Sigmoid colon (tissue), 7 donors: ENCODE data around the gene SIGLEC1. TPM values are rescaled to one million over a fixed set of nuclear protein-coding genes. Genes with fewer than 3 reads are reported as not detected.
A peak's percentile ranks its signal among the peaks of the same experiment; 100 is the strongest.

Experiments used
- DNase-seq: peaks from one replicate; pipeline ENCODE4 v3.0.0-alpha.2; 2019
- H3K27ac ChIP-seq, 4 donors: fragments of 200-600 bp; sonication (generic); one replicate each; pipeline ENCODE4 v1.5.1; 2016 to 2019; ENCODE audit warnings: mild to moderate bottlenecking in 1 of 4
- H3K27me3 ChIP-seq, 3 donors: fragments of 200-600 bp; sonication (generic); one replicate each; pipeline ENCODE4 v1.5.1; 2019; ENCODE audit warnings: mild to moderate bottlenecking in 1 of 3
- H3K36me3 ChIP-seq, 4 donors: fragments of 200-600 bp; sonication (generic); one replicate each; pipeline ENCODE4 v1.5.1; 2016 to 2019
- H3K4me1 ChIP-seq, 4 donors: fragments of 200-600 bp; sonication (generic); one replicate each; pipeline ENCODE4 v1.5.1; 2017 to 2019
- H3K4me3 ChIP-seq, 4 donors: fragments of 200-600 bp; sonication (generic); one replicate each; pipeline ENCODE4 v1.5.1; 2017 to 2019; ENCODE audit warnings: mild to moderate bottlenecking in 2 of 4, moderate library complexity in 1 of 4
- H3K9me3 ChIP-seq, 4 donors: fragments of 200-600 bp in 3 of 4; sonication (generic) in 3 of 4; one replicate each; pipeline versions ENCODE4 v1.5.1 to v1.6.1; 2013 to 2019
- EP300 ChIP-seq, 4 donors: sonication (generic); formaldehyde crosslinking; IDR thresholded peaks; one replicate each; pipeline ENCODE4 v1.6.1; 2017; ENCODE audit warnings: antibody characterized with exemption in 4 of 4
- POLR2A ChIP-seq, 2 donors: fragments of 450-650 bp; IDR thresholded peaks; one replicate each; pipeline ENCODE4 v1.6.1; 2016; ENCODE audit warnings: antibody characterized with exemption in 2 of 2, mild to moderate bottlenecking in 2 of 2, moderate library complexity in 2 of 2
- POLR2AphosphoS5 ChIP-seq, 4 donors: sonication (generic); formaldehyde crosslinking; IDR thresholded peaks; one replicate each; pipeline ENCODE4 v1.6.1; 2017; ENCODE audit warnings: antibody characterized with exemption in 4 of 4
- WGBS, 2 donors: extraction: QIAGEN DNeasy Blood & Tissue Kit; methylation state at CpG; one replicate each; pipeline ENCODE4 v1.1.7; 2013; 5-methylcytosine and 5-hydroxymethylcytosine counted together
- intact Hi-C: fragments of 100-400 bp; cut with DNase I; formaldehyde crosslinking; loops from one replicate; pipeline ENCODE4 v1.15.1; 2023
- polyA plus RNA-seq, 3 donors: library from polyadenylated mRNA; stranded (reverse); fragments of 200-250 nt; gene quantifications; one replicate each; pipeline ENCODE4 v1.2.3, GENCODE V29; 2013
- total RNA-seq, 4 donors: library from RNA; depleted of rRNA; stranded (reverse); fragments of >200 nt; gene quantifications; one replicate each; pipeline ENCODE4 v1.1.0, GENCODE V29; 2016
- TF ChIP-seq, protein P1 (sequence below), 4 experiments: fragments of 450-650 bp in 3 of 4; fragments of 200-600 bp in 1 of 4; IDR thresholded peaks; one replicate each; pipeline ENCODE4 v1.5.1; 2016 to 2019; ENCODE audit warnings: antibody characterized with exemption in 4 of 4, mild to moderate bottlenecking in 3 of 4, moderate library complexity in 2 of 4
- donor health status: healthy with polysubstance abuse.
- donor health status: Bipolar disorder and iron deficiency.
- donor health status: healthy.

The SIGLEC1 gene
- total and polyA plus RNA-seq, 7 donors, result 2.4 to 17.1 (median 9.9) TPM

DNA sequence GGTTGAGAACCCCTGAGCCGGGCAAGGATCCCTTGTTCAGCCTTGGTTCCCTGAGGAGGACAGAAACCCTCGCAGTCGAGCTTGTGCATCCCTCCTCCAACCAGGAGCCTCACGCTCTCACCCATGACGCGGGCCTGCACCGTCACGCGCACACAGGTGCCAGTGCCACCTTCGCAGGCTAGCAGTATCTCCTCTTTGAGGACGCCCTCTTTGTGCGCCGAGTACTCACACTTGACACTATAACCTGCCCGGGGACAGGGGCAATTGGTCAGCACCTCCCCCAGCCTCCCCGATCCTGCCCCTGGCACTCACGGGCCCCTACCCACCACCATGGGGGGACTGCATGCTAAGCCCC lies 41.9 kb upstream of the SIGLEC1 start:
- 94 to 95% methylated on average over 16 of the region's 16 CpGs for WGBS, 2 donors

DNA sequence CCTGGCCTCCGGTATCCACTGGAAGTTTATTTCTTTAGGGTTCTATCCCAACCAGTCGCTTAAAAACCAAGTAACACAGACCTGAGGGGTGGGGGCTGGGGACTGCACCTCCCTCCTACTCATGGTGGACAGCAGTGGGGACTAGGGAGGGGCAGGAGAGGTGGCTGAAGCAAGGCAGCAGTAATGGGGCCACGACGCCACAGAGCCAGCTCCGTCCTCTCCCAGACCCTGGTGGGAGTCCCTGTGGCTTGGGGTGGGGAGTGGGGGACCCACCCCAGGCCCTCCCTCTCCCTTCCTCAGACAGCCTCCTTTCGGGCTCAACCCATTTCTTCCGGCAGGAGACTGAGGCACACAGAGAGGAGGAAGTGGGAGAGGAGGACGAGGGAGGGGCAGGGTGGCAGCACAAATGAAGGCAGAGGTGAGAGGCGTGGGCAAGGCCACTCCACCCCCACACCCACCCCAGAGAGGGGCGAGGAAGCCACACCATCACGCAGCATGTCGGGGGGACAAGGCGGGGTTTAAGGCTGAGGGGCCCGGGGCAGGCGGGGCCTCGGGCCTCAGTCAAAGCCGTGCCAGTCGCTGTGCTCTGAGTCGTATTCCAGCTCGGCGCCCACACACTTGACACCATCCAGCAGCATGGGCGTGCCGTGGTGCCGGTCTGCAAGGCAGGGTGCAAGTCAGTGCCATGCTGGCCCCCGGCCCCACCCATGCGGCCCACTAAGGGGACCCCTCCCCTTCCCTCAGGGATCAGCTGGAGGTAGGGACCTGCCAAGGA lies 41.3 kb upstream of the SIGLEC1 start:
- 89 to 90% methylated on average over 26 of the region's 26 CpGs for WGBS, 2 donors
- DNase-seq, result peak; percentile 68
- H3K4me3 ChIP-seq, result no peak overlapping the region
- H3K4me1 ChIP-seq, result peaks cover 0 to 21% (median 8%) of the 10 kb centered on the region in 4 donors
- TF ChIP-seq POLR2AphosphoS5 (IDR thresholded peaks at IDR 0.05) (no peak), POLR2A (IDR thresholded peaks at IDR 0.05) (no peak), EP300 (IDR thresholded peaks at IDR 0.05) (no peak)
- TF ChIP-seq, protein P1, sequence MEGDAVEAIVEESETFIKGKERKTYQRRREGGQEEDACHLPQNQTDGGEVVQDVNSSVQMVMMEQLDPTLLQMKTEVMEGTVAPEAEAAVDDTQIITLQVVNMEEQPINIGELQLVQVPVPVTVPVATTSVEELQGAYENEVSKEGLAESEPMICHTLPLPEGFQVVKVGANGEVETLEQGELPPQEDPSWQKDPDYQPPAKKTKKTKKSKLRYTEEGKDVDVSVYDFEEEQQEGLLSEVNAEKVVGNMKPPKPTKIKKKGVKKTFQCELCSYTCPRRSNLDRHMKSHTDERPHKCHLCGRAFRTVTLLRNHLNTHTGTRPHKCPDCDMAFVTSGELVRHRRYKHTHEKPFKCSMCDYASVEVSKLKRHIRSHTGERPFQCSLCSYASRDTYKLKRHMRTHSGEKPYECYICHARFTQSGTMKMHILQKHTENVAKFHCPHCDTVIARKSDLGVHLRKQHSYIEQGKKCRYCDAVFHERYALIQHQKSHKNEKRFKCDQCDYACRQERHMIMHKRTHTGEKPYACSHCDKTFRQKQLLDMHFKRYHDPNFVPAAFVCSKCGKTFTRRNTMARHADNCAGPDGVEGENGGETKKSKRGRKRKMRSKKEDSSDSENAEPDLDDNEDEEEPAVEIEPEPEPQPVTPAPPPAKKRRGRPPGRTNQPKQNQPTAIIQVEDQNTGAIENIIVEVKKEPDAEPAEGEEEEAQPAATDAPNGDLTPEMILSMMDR (IDR thresholded peaks at IDR 0.05), result no peak
- no peaks in the 10 kb centered on the region for H3K9me3 ChIP-seq
- H3K36me3 ChIP-seq, result peaks cover 0 to 74% (median 24%) of the 10 kb centered on the region in 4 donors
- H3K27me3 ChIP-seq, result peaks cover 0 to 11% (median 0%) of the 10 kb centered on the region in 3 donors
- intact Hi-C loops, result loop anchor here (1.0 to 10.0 kb wide), 3 partner anchors 28 to 331 kb away; partner anchors contain the start of genes AP5S1 and SPEF1
- peak overlapping the region in 2 of 4 donors; percentile 21 to 48 for H3K27ac ChIP-seq

More for the DNA sequence above, 41.9 kb upstream of the SIGLEC1 start:
- no peak overlapping the region for H3K4me3 ChIP-seq
- peaks cover 0 to 24% (median 8%) of the 10 kb centered on the region in 4 donors for H3K4me1 ChIP-seq
- peak; percentile 65 for DNase-seq
- no peak overlapping the region for H3K27ac ChIP-seq
- intact Hi-C loops, result loop anchor here (10.0 kb wide), 1 partner anchor 331 kb away; no protein-coding TSS in a partner anchor
- peaks cover 0 to 8% (median 0%) of the 10 kb centered on the region in 3 donors for H3K27me3 ChIP-seq
- H3K9me3 ChIP-seq, result no peaks in the 10 kb centered on the region
- peaks cover 0 to 76% (median 27%) of the 10 kb centered on the region in 4 donors for H3K36me3 ChIP-seq
- TF ChIP-seq POLR2AphosphoS5 (IDR thresholded peaks at IDR 0.05), result no peak
- TF ChIP-seq EP300 (IDR thresholded peaks at IDR 0.05), result no peak

DNA sequence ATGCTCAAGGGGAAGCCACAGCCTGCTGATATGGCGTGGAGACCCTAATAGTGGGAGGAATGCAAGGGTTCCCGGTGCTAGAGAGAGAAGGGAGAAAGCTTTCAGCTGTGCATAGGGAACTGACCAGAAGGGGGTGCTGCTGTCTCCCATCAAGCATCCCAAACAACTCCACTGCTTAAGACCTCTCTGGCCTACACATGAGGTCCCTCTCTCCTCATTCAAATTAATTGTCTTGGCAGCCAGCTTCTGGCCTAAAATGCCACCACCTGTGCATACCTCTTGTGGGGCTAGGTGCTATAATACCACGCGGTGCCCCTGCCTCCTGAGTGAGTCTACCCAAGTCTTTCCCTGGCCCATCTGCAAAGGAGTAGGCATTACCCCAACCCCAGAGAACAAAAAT lies 40.7 kb upstream of the SIGLEC1 start:
- no peaks in the 10 kb centered on the region for H3K9me3 ChIP-seq
- H3K27ac ChIP-seq, result peak overlapping the region in 2 of 4 donors; percentile 21 to 48
- peak; percentile 85 for DNase-seq
- H3K4me3 ChIP-seq, result no peak overlapping the region
- peaks cover 0 to 11% (median 0%) of the 10 kb centered on the region in 3 donors for H3K27me3 ChIP-seq
- intact Hi-C loops, result loop anchor here (1.0 to 10.0 kb wide), 3 partner anchors 28 to 332 kb away; partner anchors contain the start of genes AP5S1 and SPEF1
- no peak for TF ChIP-seq EP300 (IDR thresholded peaks at IDR 0.05)
- TF ChIP-seq, protein P1 (IDR thresholded peaks at IDR 0.05), result peak; percentile 55 to 79 (median 74)
- no peak for TF ChIP-seq POLR2A (IDR thresholded peaks at IDR 0.05)
- TF ChIP-seq POLR2AphosphoS5 (IDR thresholded peaks at IDR 0.05), result no peak
- peaks cover 0 to 68% (median 18%) of the 10 kb centered on the region in 4 donors for H3K36me3 ChIP-seq
- 46% methylated on average over 4 of the region's 4 CpGs for WGBS, 2 donors
- peaks cover 0 to 21% (median 8%) of the 10 kb centered on the region in 4 donors for H3K4me1 ChIP-seq

DNA sequence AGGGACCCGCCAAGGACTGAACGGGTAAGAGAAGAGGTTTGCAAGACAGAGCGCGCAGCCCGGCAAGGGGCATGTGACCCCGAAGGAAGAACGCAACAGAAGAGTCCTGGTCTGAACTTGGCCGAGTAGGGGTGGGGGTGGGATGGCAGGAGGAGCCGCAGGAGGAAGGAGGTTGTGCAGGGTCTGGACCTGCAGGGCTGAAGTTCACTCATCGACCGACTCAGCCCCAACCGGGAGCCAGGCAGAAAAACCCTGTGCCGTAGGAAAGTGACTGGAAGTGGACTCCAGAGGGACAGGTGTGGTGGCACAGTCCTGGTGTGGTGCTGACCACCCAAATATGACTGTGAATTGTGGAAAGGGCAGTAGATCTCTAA lies 40.0 kb upstream of the SIGLEC1 start:
- H3K27ac ChIP-seq, result peak overlapping the region; percentile 9 to 48 (median 29)
- H3K9me3 ChIP-seq, result no peaks in the 10 kb centered on the region
- no peak for DNase-seq
- TF ChIP-seq EP300 (IDR thresholded peaks at IDR 0.05) (no peak), POLR2A (IDR thresholded peaks at IDR 0.05) (no peak)
- WGBS, 2 donors, result 17 to 41% methylated on average over 13 of the region's 13 CpGs
- intact Hi-C loops, result loop anchor here (2.0 to 10.0 kb wide), 2 partner anchors 68 to 332 kb away; partner anchors contain the start of gene AP5S1
- peak overlapping the region in 3 of 4 donors; percentile 35 to 44 (median 40) for H3K4me3 ChIP-seq
- H3K4me1 ChIP-seq, result peaks cover 0 to 21% (median 8%) of the 10 kb centered on the region in 4 donors
- peaks cover 0 to 11% (median 0%) of the 10 kb centered on the region in 3 donors for H3K27me3 ChIP-seq
- H3K36me3 ChIP-seq, result peaks cover 0 to 61% (median 16%) of the 10 kb centered on the region in 4 donors

DNA sequence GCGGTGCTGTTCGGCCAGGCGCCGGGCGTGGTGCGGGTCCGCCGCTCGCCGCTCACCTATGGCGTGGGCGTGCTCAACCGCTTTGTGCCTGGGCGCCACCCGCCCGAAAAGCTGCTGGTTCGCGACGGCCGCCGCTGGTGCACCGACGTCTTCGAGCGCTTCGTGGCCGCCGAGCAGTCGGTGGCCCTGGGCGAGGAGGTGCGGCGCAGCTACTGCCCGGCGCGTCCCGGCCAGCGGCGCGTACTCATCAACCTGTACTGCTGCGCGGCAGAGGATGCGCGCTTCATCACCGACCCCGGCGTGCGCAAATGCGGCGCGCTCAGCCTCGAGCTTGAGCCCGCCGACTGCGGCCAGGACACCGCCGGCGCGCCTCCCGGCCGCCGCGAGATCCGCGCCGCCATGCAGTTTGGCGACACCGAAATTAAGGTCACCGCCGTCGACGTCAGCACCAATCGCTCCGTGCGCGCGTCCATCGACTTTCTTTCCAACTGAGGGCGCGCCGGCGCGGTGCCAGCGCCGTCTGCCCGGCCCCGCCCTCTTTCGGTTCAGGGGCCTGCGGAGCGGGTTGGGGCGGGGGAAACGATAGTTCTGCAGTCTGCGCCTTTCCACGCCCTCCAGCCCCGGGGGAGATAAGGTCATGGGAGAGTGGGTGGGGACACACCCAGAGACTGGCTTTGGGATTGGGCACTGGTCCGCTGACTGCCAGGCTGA lies 39.4 kb upstream of the SIGLEC1 start:
- Histone ChIP-seq H3K27me3 (peaks cover 0 to 11% (median 0%) of the 10 kb centered on the region in 3 donors), H3K4me3 (peak overlapping the region; percentile 17 to 44 (median 38)), H3K36me3 (peaks cover 0 to 55% (median 16%) of the 10 kb centered on the region in 4 donors), H3K9me3 (no peaks in the 10 kb centered on the region), H3K4me1 (peaks cover 0 to 21% (median 8%) of the 10 kb centered on the region in 4 donors), H3K27ac (peak overlapping the region in 3 of 4 donors; percentile 17 to 48 (median 41))
- DNase-seq, result peak; percentile 80
- intact Hi-C loops, result loop anchor here (2.0 to 10.0 kb wide), 2 partner anchors 69 to 333 kb away; partner anchors contain the start of gene AP5S1
- TF ChIP-seq EP300 (IDR thresholded peaks at IDR 0.05) (no peak), POLR2AphosphoS5 (IDR thresholded peaks at IDR 0.05) (peak in 1 of 4 donors; percentile 8)
- 16 to 48% methylated on average over 95 of the region's 95 CpGs for WGBS, 2 donors
